ENCODE results near the gene TPK1. TPM values are rescaled to one million over a fixed set of nuclear protein-coding genes. Genes with fewer than 3 reads are reported as not detected.

Gene TPK1
- total and polyA plus RNA-seq, 7 experiments from 2014 or later: 18.2 to 32.9 (median 26.3) TPM

DNA sequence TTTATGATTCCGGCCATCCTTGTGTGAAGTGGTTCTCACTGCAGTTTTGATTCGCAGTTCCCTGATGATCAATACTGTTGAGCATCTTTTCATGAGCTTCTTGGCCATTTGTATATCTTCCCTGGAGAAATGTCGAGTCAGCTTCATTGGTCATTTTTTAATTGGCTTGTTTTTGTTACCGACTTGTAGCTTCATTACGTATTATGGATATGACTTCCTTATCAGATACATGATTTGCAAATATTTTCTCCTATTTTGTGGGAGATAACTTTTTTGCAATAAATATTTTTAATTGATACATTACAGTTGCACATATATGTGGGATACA is 27.4 kb upstream of the TPK1 start:
- ChIA-PET CTCF (no interaction called here), POLR2A (no interaction called here)
- H3K27ac ChIP-seq (ENCODE audit: low read depth, low read length): no peak overlapping the region
- H3K27me3 Mint-ChIP-seq: peaks cover 0 to 20% (median 0%) of the 10 kb centered on the region in 5 donors
- H3K36me3 Mint-ChIP-seq: no peaks in the 10 kb centered on the region
- H3K9me3 Mint-ChIP-seq: no peaks in the 10 kb centered on the region
- H3K4me1 ChIP-seq (ENCODE audit: control insufficient read depth in 2 of 2, insufficient read depth in 2 of 2, low read length in 2 of 2): no peaks in the 10 kb centered on the region
- no peak overlapping the region for H3K27ac Mint-ChIP-seq
- no peaks in the 10 kb centered on the region for H3K36me3 ChIP-seq (ENCODE audit: control insufficient read depth in 2 of 3, insufficient read depth in 3 of 3, low read length in 3 of 3)
- DNase-seq (no peak), ATAC-seq (no peak)
- H3K4me1 Mint-ChIP-seq: no peaks in the 10 kb centered on the region
- H3K9me3 ChIP-seq (ENCODE audit: control insufficient read depth in 2 of 3, low read length in 3 of 3): no peaks in the 10 kb centered on the region
- H3K27me3 ChIP-seq (ENCODE audit: control insufficient read depth in 2 of 2, insufficient read depth in 2 of 2, low read length in 2 of 2): no peaks in the 10 kb centered on the region
- intact Hi-C loops (cut with micrococcal nuclease): loop anchor here in 1 of 2 donors (2.0 kb wide), 1 partner anchor 18 kb away; no protein-coding TSS in a partner anchor
- H3K4me3 Mint-ChIP-seq: no peak overlapping the region
- H3K4me3 ChIP-seq (ENCODE audit: low read length): no peak overlapping the region

DNA sequence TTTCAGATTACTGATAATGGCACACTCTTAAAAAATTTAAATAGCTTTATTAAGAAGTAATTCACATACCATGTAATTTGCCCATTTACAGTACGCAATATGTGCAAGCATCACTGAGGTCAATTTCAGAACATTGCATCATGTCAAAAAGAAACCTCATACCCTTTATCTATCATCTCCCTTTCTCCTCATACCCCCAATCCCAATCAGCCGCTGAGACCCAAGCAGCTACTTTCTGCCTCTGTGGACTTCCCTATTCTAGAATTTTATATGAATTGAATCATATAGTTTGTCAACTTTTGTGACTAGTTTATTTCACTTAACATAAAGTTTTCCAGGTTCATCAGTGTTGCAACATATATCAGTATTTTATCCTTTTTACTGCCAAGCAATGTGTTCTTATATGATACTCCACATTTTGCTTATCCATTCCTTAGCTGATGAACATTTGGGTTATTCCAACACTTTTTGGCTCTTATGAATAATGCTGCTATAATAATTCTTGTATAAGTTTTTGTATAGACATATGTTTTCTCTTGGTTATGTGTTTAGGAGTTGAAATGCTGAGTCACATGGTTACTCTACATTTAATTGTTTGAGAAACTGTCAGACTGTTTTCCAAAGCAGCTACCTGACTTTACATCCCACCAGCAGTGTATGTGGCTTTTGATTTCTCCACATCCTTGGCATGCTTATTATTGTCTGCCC is 26.9 kb upstream of the TPK1 start:
- ChIA-PET POLR2A (interaction anchor here (0.6 kb wide), 1 partner anchor 46 kb away, joined by 7 read pairs; no protein-coding TSS in a partner anchor), CTCF (no interaction called here)
- no peaks in the 10 kb centered on the region for H3K4me1 ChIP-seq (ENCODE audit: control insufficient read depth in 2 of 2, insufficient read depth in 2 of 2, low read length in 2 of 2)
- H3K27me3 Mint-ChIP-seq: peaks cover 0 to 22% (median 0%) of the 10 kb centered on the region in 5 donors
- DNase-seq (no peak), ATAC-seq (peak; percentile 27)
- H3K4me3 Mint-ChIP-seq: no peak overlapping the region
- no peaks in the 10 kb centered on the region for H3K4me1 Mint-ChIP-seq
- H3K36me3 ChIP-seq (ENCODE audit: control insufficient read depth in 2 of 3, insufficient read depth in 3 of 3, low read length in 3 of 3): no peaks in the 10 kb centered on the region
- H3K27ac ChIP-seq (ENCODE audit: low read depth, low read length): no peak overlapping the region
- H3K4me3 ChIP-seq (ENCODE audit: low read length): no peak overlapping the region
- no peaks in the 10 kb centered on the region for H3K9me3 ChIP-seq (ENCODE audit: control insufficient read depth in 2 of 3, low read length in 3 of 3)
- no peaks in the 10 kb centered on the region for H3K36me3 Mint-ChIP-seq
- H3K27me3 ChIP-seq (ENCODE audit: control insufficient read depth in 2 of 2, insufficient read depth in 2 of 2, low read length in 2 of 2): no peaks in the 10 kb centered on the region
- H3K9me3 Mint-ChIP-seq: no peaks in the 10 kb centered on the region
- intact Hi-C loops (cut with micrococcal nuclease): loop anchor here in 1 of 2 donors (2.0 kb wide), 1 partner anchor 18 kb away; no protein-coding TSS in a partner anchor
- no peak overlapping the region for H3K27ac Mint-ChIP-seq

DNA sequence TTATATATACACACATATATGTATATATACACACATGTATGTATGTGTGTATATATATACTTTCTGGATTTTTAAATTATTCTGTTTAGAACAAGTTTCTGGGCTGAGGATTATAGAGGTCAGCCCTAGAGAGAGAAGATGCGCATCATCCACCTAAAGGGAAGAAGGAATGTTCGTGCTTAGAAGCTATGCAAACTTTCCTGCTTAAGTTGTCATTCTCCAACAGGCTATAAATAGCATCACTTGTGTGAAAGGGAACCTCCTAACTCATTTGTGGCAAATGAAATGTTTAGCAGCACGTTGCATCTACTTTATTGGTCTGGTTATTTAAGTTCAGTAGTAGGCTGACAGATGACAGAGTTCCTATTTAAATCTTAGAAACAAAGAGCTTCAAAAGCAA is 23.9 kb upstream of the TPK1 start:
- no peaks in the 10 kb centered on the region for H3K27me3 ChIP-seq (ENCODE audit: control insufficient read depth in 2 of 2, insufficient read depth in 2 of 2, low read length in 2 of 2)
- H3K9me3 ChIP-seq (ENCODE audit: control insufficient read depth in 2 of 3, low read length in 3 of 3): no peaks in the 10 kb centered on the region
- Mint-ChIP-seq H3K9me3 (no peaks in the 10 kb centered on the region), H3K27ac (no peak overlapping the region), H3K36me3 (no peaks in the 10 kb centered on the region), H3K4me1 (no peaks in the 10 kb centered on the region), H3K27me3 (peaks cover 0 to 6% (median 0%) of the 10 kb centered on the region in 5 donors), H3K4me3 (no peak overlapping the region)
- CTCF ChIA-PET: no interaction called here
- intact Hi-C loops (cut with micrococcal nuclease): loop anchor here in 1 of 2 donors (5.0 kb wide), 1 partner anchor 187 kb away; no protein-coding TSS in a partner anchor
- H3K36me3 ChIP-seq (ENCODE audit: control insufficient read depth in 2 of 3, insufficient read depth in 3 of 3, low read length in 3 of 3): no peaks in the 10 kb centered on the region
- no peak for DNase-seq
- H3K4me1 ChIP-seq (ENCODE audit: control insufficient read depth in 2 of 2, insufficient read depth in 2 of 2, low read length in 2 of 2): no peaks in the 10 kb centered on the region
- H3K27ac ChIP-seq (ENCODE audit: low read depth, low read length): no peak overlapping the region
- H3K4me3 ChIP-seq (ENCODE audit: low read length): no peak overlapping the region
- no peak for ATAC-seq
- POLR2A ChIA-PET: no interaction called here

DNA sequence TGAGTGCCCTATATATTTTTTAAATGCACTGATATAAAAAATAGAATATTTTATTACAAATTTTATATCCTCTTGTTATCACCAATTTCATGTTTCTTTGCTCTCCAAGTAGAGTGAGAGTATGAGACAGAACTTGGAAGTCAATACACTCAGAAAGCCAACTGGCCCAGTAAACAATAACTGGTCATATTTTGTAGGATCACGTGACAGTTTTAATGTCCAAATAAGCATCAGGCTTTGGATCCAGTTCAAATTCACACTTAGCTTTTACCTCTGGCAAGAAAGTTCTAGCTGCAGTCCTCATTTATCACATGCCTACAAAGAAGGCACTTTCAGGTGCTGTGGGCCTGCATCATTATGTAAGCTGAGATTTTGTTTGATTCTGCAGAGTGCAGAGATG is 21.6 kb upstream of the TPK1 start:
- no peak for ATAC-seq
- Mint-ChIP-seq H3K36me3 (no peaks in the 10 kb centered on the region), H3K27ac (no peak overlapping the region), H3K27me3 (peaks cover 0 to 4% (median 0%) of the 10 kb centered on the region in 5 donors), H3K4me1 (no peaks in the 10 kb centered on the region), H3K9me3 (no peaks in the 10 kb centered on the region), H3K4me3 (no peak overlapping the region)
- ChIA-PET CTCF (no interaction called here), POLR2A (interaction anchor here (2.4 kb wide), 1 partner anchor 21 kb away, joined by 9 read pairs; the partner anchor contains the start of gene TPK1)
- intact Hi-C loops (cut with micrococcal nuclease): loop anchor here in 1 of 2 donors (2.0 to 5.0 kb wide), 2 partner anchors 21 to 185 kb away; partner anchors contain the start of gene TPK1
- no peaks in the 10 kb centered on the region for H3K9me3 ChIP-seq (ENCODE audit: control insufficient read depth in 2 of 3, low read length in 3 of 3)
- no peak for DNase-seq
- no peaks in the 10 kb centered on the region for H3K4me1 ChIP-seq (ENCODE audit: control insufficient read depth in 2 of 2, insufficient read depth in 2 of 2, low read length in 2 of 2)
- no peaks in the 10 kb centered on the region for H3K27me3 ChIP-seq (ENCODE audit: control insufficient read depth in 2 of 2, insufficient read depth in 2 of 2, low read length in 2 of 2)
- H3K36me3 ChIP-seq (ENCODE audit: control insufficient read depth in 2 of 3, insufficient read depth in 3 of 3, low read length in 3 of 3): no peaks in the 10 kb centered on the region
- no peak overlapping the region for H3K27ac ChIP-seq (ENCODE audit: low read depth, low read length)
- no peak overlapping the region for H3K4me3 ChIP-seq (ENCODE audit: low read length)

DNA sequence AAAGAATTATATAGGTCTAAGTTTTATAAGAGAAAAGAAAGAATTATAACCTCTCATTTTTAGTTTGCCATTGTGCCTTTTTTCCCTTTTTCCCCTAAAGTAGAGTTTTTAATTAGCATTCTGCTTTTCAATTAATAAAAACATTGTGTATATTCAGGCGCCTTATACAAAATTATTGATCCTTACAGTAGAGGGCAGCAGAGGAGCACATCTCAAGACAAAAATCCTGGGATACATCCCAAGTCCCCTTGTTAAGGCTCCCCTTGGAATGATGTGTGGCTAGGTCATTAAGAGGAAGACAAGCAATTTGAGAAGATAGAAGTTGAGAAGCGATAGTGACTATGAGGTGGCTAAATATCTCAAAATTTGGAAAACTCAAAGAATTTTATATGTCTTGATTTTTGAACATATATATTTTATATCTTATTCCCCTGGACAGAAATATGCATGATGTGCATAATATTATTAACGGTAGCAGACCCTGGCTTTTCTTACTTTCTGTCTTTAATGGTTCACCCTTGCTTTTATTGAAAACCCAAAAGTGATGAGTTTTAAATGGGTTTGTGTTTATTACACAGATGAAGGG is 19.1 kb upstream of the TPK1 start:
- ChIA-PET CTCF (interaction anchor here (0.8 to 1.9 kb wide), 4 partner anchors 9 to 117 kb away, joined by 3 to 7 read pairs (median 4); no protein-coding TSS in a partner anchor), POLR2A (interaction anchor here (0.8 to 2.4 kb wide), 2 partner anchors 19 to 48 kb away, joined by 3 to 9 read pairs; partner anchors contain the start of gene TPK1)
- Histone ChIP-seq H3K4me1 (ENCODE audit: control insufficient read depth in 2 of 2, insufficient read depth in 2 of 2, low read length in 2 of 2) (no peaks in the 10 kb centered on the region), H3K27ac (ENCODE audit: low read depth, low read length) (no peak overlapping the region), H3K9me3 (ENCODE audit: control insufficient read depth in 2 of 3, low read length in 3 of 3) (no peaks in the 10 kb centered on the region), H3K27me3 (ENCODE audit: control insufficient read depth in 2 of 2, insufficient read depth in 2 of 2, low read length in 2 of 2) (no peaks in the 10 kb centered on the region), H3K36me3 (ENCODE audit: control insufficient read depth in 2 of 3, insufficient read depth in 3 of 3, low read length in 3 of 3) (no peaks in the 10 kb centered on the region), H3K4me3 (ENCODE audit: low read length) (no peak overlapping the region)
- intact Hi-C loops (cut with micrococcal nuclease): loop anchor here (1.0 to 5.0 kb wide), 3 partner anchors 116 to 183 kb away; no protein-coding TSS in a partner anchor
- no peak overlapping the region for H3K4me3 Mint-ChIP-seq
- no peaks in the 10 kb centered on the region for H3K4me1 Mint-ChIP-seq
- H3K27me3 Mint-ChIP-seq: peaks cover 0 to 4% (median 0%) of the 10 kb centered on the region in 5 donors
- peaks cover 0 to 9% (median 0%) of the 10 kb centered on the region in 5 donors for H3K36me3 Mint-ChIP-seq
- H3K9me3 Mint-ChIP-seq: peaks cover 0 to 13% (median 5%) of the 10 kb centered on the region in 11 donors
- ATAC-seq: no peak
- no peak overlapping the region for H3K27ac Mint-ChIP-seq
- no peak for DNase-seq

DNA sequence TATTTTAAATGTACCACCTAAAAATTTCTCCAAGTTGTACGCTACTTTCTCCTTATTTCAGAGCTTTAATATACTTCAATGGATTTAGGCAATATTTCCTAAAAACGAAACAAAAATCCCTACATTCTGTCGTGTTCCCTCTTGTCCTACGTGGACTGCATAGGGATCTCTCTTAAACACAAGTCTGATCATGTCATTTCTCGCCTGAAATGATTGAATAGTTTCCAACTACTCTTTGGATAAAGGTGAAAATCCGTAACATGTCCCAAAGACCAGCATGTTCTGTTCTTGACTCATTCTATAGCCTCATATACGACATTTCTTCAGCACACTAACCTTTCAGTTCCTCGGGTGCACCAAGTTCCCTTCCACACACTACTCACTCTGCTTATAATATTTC is 17.7 kb upstream of the TPK1 start:
- H3K27me3 ChIP-seq (ENCODE audit: control insufficient read depth in 2 of 2, insufficient read depth in 2 of 2, low read length in 2 of 2): no peaks in the 10 kb centered on the region
- Mint-ChIP-seq H3K4me3 (no peak overlapping the region), H3K4me1 (no peaks in the 10 kb centered on the region), H3K9me3 (peaks cover 0 to 17% (median 6%) of the 10 kb centered on the region in 11 donors), H3K27ac (no peak overlapping the region), H3K27me3 (peaks cover 0 to 4% (median 0%) of the 10 kb centered on the region in 5 donors), H3K36me3 (peaks cover 0 to 9% (median 2%) of the 10 kb centered on the region in 5 donors)
- ChIA-PET POLR2A (interaction anchor here (1.5 kb wide), 1 partner anchor 17 kb away, joined by 8 read pairs; the partner anchor contains the start of gene TPK1), CTCF (no interaction called here)
- H3K27ac ChIP-seq (ENCODE audit: low read depth, low read length): no peak overlapping the region
- DNase-seq: no peak
- no peak for ATAC-seq
- H3K4me3 ChIP-seq (ENCODE audit: low read length): no peak overlapping the region
- H3K9me3 ChIP-seq (ENCODE audit: control insufficient read depth in 2 of 3, low read length in 3 of 3): no peaks in the 10 kb centered on the region
- intact Hi-C loops (cut with micrococcal nuclease): no loop called here
- no peaks in the 10 kb centered on the region for H3K4me1 ChIP-seq (ENCODE audit: control insufficient read depth in 2 of 2, insufficient read depth in 2 of 2, low read length in 2 of 2)
- H3K36me3 ChIP-seq (ENCODE audit: control insufficient read depth in 2 of 3, insufficient read depth in 3 of 3, low read length in 3 of 3): no peaks in the 10 kb centered on the region
